ENCODE data around the gene SLAIN1. TPM values are rescaled to one million over a fixed set of nuclear protein-coding genes. Genes with fewer than 3 reads are reported as not detected.

Gene SLAIN1
- total and polyA plus RNA-seq, 2 donors from 2014 or later: 6.0 to 12.4 TPM

DNA sequence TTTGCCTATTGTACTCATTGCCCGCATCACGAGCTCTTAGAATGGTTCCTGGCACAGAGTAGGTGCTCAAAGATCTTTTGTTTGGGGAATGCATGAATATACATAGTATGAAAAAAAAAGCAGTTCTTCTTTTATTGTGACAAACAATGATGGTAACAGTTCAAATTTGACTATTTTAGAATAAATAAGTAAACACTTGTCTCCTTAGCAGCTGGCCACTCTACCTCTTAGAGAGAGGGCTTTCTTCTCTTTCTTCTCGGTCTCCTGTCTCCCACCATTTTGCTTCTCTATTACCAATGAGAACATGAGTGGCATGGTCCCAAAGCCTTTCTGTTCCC is 639 bp upstream of the SLAIN1 start:
- no peaks in the 10 kb centered on the region for H3K9me3 ChIP-seq (ENCODE audit: control insufficient read depth in 2 of 3, insufficient read depth in 1 of 3, low read length in 3 of 3)
- DNase-seq: no peak
- H3K27me3 ChIP-seq (ENCODE audit: control insufficient read depth, insufficient read depth, low read length): peaks cover 2% of the 10 kb centered on the region
- H3K9ac ChIP-seq (ENCODE audit: low read length in 3 of 3): peak overlapping the region; percentile 36 to 74 (median 60)
- TF ChIP-seq, protein P1, sequence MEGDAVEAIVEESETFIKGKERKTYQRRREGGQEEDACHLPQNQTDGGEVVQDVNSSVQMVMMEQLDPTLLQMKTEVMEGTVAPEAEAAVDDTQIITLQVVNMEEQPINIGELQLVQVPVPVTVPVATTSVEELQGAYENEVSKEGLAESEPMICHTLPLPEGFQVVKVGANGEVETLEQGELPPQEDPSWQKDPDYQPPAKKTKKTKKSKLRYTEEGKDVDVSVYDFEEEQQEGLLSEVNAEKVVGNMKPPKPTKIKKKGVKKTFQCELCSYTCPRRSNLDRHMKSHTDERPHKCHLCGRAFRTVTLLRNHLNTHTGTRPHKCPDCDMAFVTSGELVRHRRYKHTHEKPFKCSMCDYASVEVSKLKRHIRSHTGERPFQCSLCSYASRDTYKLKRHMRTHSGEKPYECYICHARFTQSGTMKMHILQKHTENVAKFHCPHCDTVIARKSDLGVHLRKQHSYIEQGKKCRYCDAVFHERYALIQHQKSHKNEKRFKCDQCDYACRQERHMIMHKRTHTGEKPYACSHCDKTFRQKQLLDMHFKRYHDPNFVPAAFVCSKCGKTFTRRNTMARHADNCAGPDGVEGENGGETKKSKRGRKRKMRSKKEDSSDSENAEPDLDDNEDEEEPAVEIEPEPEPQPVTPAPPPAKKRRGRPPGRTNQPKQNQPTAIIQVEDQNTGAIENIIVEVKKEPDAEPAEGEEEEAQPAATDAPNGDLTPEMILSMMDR (IDR thresholded peaks at IDR 0.05; ENCODE audit: borderline replicate concordance, extremely low read depth, insufficient read depth): no peak
- intact Hi-C loops (cut with DNase I): no loop called here
- no peak for FAIRE-seq
- peaks cover 0 to 7% (median 3%) of the 10 kb centered on the region in 3 donors for H3K4me1 ChIP-seq (ENCODE audit: control insufficient read depth in 2 of 3, insufficient read depth in 2 of 3, low read depth in 1 of 3, low read length in 3 of 3)
- H3K27ac ChIP-seq (ENCODE audit: low read depth in 2 of 2, low read length in 2 of 2): peak overlapping the region in 1 of 2 donors; percentile 23
- peak overlapping the region; percentile 56 to 86 (median 82) for H3K4me3 ChIP-seq (ENCODE audit: low read length in 3 of 3)
- H3K36me3 ChIP-seq (ENCODE audit: control insufficient read depth in 2 of 3, insufficient read depth in 3 of 3, low read length in 3 of 3): no peaks in the 10 kb centered on the region

DNA sequence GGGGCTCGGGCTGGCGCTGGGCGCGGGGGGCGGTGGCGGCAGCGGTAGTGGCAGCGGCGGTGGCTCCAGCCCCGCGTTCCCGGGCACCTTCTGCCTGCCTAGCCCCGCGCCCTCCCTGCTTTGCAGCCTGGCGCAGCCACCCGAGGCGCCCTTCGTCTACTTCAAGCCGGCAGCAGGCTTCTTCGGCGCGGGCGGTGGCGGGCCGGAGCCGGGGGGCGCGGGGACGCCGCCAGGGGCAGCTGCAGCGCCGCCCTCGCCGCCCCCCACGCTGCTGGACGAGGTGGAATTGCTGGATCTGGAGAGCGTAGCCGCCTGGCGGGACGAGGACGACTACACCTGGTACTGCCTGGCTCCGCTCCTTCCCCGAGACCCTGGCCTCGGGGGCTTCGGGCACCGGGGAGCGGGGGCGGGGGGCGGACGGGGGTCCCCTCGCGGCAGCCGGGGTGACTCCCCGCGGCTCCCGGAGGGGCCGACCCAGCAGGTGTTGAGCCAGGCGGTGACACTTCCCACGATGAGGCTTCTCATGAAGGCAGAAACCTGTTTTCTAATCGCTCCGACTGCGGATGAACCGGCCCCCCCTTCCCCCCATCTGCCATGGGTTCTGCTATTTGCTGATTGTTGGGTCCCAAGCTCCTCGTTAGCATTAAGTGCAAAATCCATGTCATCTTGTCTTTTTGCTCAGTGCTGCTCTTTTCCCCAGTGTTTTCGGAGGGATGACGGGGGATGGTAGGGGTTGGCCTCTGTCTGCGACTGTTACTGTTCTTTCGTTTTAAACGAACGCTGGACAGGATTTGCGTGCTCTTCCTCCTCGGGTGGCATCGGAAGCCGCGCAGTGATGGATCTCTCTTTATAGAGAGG is 943 bp downstream of the SLAIN1 start:
- Histone ChIP-seq H3K27ac (ENCODE audit: low read depth in 2 of 2, low read length in 2 of 2) (no peak overlapping the region), H3K36me3 (ENCODE audit: control insufficient read depth in 2 of 3, insufficient read depth in 3 of 3, low read length in 3 of 3) (no peaks in the 10 kb centered on the region), H3K9me3 (ENCODE audit: control insufficient read depth in 2 of 3, insufficient read depth in 1 of 3, low read length in 3 of 3) (no peaks in the 10 kb centered on the region), H3K27me3 (ENCODE audit: control insufficient read depth, insufficient read depth, low read length) (peaks cover 2% of the 10 kb centered on the region), H3K4me3 (ENCODE audit: low read length in 3 of 3) (peak overlapping the region; percentile 80 to 97 (median 84)), H3K9ac (ENCODE audit: low read length in 3 of 3) (peak overlapping the region; percentile 48 to 72 (median 65)), H3K4me1 (ENCODE audit: control insufficient read depth in 2 of 3, insufficient read depth in 2 of 3, low read depth in 1 of 3, low read length in 3 of 3) (peaks cover 0 to 7% (median 3%) of the 10 kb centered on the region in 3 donors)
- no peak for FAIRE-seq
- TF ChIP-seq, protein P1 (IDR thresholded peaks at IDR 0.05; ENCODE audit: borderline replicate concordance, extremely low read depth, insufficient read depth): no peak
- DNase-seq: peak; percentile 60 to 74 (median 62)
- intact Hi-C loops (cut with DNase I): no loop called here

DNA sequence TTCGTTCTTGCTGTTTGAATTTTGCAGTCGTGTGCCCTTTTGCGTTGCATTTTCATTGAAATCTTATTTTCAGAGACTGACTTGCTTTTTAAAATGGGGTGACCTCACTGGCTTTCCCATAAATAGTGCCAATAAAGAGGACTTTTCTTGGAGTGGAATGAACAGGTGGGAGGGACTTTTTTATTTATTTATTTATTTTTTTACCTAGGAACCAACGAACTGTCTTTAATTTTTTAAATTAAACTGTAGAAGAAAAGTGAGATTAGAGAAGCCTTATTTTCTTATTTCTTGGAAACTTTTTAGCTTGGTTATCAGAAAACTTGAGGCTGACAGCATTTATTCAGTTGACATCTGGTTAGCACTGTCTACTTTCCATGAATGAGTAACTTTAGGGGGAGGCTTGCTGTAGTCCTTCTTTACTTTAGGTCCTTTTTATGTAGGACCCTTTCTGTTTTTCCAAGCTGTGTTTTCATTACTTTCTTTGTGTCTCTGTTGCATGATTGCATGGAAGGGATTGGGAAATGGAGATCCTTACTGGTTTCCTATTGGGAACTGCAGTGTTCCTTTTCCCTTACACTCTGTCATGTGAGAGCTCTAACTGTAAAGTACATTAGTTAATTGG is 1.7 kb downstream of the SLAIN1 start:
- Histone ChIP-seq H3K9me3 (ENCODE audit: control insufficient read depth in 2 of 3, insufficient read depth in 1 of 3, low read length in 3 of 3) (no peaks in the 10 kb centered on the region), H3K36me3 (ENCODE audit: control insufficient read depth in 2 of 3, insufficient read depth in 3 of 3, low read length in 3 of 3) (no peaks in the 10 kb centered on the region), H3K27me3 (ENCODE audit: control insufficient read depth, insufficient read depth, low read length) (peaks cover 2% of the 10 kb centered on the region), H3K4me3 (ENCODE audit: low read length in 3 of 3) (peak overlapping the region; percentile 80 to 97 (median 84)), H3K4me1 (ENCODE audit: control insufficient read depth in 2 of 3, insufficient read depth in 2 of 3, low read depth in 1 of 3, low read length in 3 of 3) (peaks cover 0 to 7% (median 3%) of the 10 kb centered on the region in 3 donors), H3K9ac (ENCODE audit: low read length in 3 of 3) (peak overlapping the region; percentile 48 to 72 (median 65)), H3K27ac (ENCODE audit: low read depth in 2 of 2, low read length in 2 of 2) (no peak overlapping the region)
- intact Hi-C loops (cut with DNase I): no loop called here
- TF ChIP-seq, protein P1 (IDR thresholded peaks at IDR 0.05; ENCODE audit: borderline replicate concordance, extremely low read depth, insufficient read depth): no peak
- no peak for DNase-seq
- FAIRE-seq: no peak

Data from kidney (tissue), 14 donors.